Activated gamma-delta T cell treated with Interleukin-2 at 50 U/mL for 16 hours (primary cell): ENCODE data around the gene CTTNBP2.

Source experiments
- DNase-seq: peaks from one replicate; pipeline ENCODE4 v3.0.0-alpha.2; 2020

CTTNBP2 gene

GRCh38 chr7:117816727-117817126, 56.5 kb downstream of the CTTNBP2 start:
- DNase-seq, result no peak

GRCh38 chr7:117811696-117812095, 61.5 kb downstream of the CTTNBP2 start:
- DNase-seq, result no peak

GRCh38 chr7:117810642-117811512, 62.4 kb downstream of the CTTNBP2 start:
- DNase-seq, result no peak

- DNase-seq, result no peak
Observed at GRCh38 chr7:117809958-117810357, 63.3 kb downstream of the CTTNBP2 start.

GRCh38 chr7:117808910-117809705, 64.1 kb downstream of the CTTNBP2 start:
- no peak for DNase-seq

GRCh38 chr7:117808341-117808757, 64.9 kb downstream of the CTTNBP2 start:
- DNase-seq, result no peak

GRCh38 chr7:117807676-117808075, 65.6 kb downstream of the CTTNBP2 start:
- no peak for DNase-seq

- DNase-seq, result no peak
Observed at GRCh38 chr7:117806011-117806410, 67.2 kb downstream of the CTTNBP2 start.

GRCh38 chr7:117805241-117805640, 68.0 kb downstream of the CTTNBP2 start:
- DNase-seq, result no peak

GRCh38 chr7:117803476-117803875, 69.8 kb downstream of the CTTNBP2 start:
- DNase-seq, result no peak

GRCh38 chr7:117802660-117803059, 70.6 kb downstream of the CTTNBP2 start:
- no peak for DNase-seq

- DNase-seq, result no peak
Observed at GRCh38 chr7:117800841-117801240, 72.4 kb downstream of the CTTNBP2 start.

GRCh38 chr7:117800406-117800805, 72.8 kb downstream of the CTTNBP2 start:
- DNase-seq, result no peak

- DNase-seq, result no peak
Observed at GRCh38 chr7:117796889-117797288, 76.4 kb downstream of the CTTNBP2 start.

- no peak for DNase-seq
Observed at GRCh38 chr7:117793976-117794375, 79.3 kb downstream of the CTTNBP2 start.

- no peak for DNase-seq
Observed at GRCh38 chr7:117793521-117793920, 79.7 kb downstream of the CTTNBP2 start.

GRCh38 chr7:117791877-117792780, 81.1 kb downstream of the CTTNBP2 start:
- DNase-seq, result no peak

GRCh38 chr7:117790731-117791130, 82.5 kb downstream of the CTTNBP2 start:
- no peak for DNase-seq

GRCh38 chr7:117790251-117790650, 83.0 kb downstream of the CTTNBP2 start:
- DNase-seq, result no peak

GRCh38 chr7:117785431-117785830, 87.8 kb downstream of the CTTNBP2 start:
- DNase-seq, result no peak

- no peak for DNase-seq
Observed at GRCh38 chr7:117784315-117784714, 88.9 kb downstream of the CTTNBP2 start.

GRCh38 chr7:117782761-117783160, 90.5 kb downstream of the CTTNBP2 start:
- DNase-seq, result no peak

- no peak for DNase-seq
Observed at GRCh38 chr7:117781707-117782106, 91.5 kb downstream of the CTTNBP2 start.
